ENCODE data around the gene LAD1.

The LAD1 gene

DNA sequence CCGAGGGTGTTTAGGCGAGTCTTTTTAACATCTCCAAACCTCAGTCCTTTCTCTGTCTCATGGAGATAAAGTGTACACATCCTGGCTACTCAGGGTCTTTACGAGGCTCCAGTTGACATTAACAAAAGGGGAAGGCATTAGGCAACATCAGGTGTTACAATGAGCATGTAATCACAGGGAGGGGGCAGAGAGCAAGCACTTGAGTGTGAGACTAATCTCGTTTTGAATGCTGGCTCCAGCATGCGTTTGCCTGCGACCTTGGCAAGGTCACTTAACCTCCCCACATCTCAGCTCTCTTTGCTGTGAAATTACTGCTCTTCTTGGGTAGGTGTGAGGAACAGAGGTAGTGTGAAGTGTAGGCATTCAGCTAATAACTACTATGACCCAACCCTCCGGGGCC lies 24.8 kb downstream of the LAD1 start:
- H3K4me3 ChIP-seq (replicated peaks; ENCODE audit: low read depth, low read length), result no peak overlapping the region
- TF ChIP-seq, protein P1, sequence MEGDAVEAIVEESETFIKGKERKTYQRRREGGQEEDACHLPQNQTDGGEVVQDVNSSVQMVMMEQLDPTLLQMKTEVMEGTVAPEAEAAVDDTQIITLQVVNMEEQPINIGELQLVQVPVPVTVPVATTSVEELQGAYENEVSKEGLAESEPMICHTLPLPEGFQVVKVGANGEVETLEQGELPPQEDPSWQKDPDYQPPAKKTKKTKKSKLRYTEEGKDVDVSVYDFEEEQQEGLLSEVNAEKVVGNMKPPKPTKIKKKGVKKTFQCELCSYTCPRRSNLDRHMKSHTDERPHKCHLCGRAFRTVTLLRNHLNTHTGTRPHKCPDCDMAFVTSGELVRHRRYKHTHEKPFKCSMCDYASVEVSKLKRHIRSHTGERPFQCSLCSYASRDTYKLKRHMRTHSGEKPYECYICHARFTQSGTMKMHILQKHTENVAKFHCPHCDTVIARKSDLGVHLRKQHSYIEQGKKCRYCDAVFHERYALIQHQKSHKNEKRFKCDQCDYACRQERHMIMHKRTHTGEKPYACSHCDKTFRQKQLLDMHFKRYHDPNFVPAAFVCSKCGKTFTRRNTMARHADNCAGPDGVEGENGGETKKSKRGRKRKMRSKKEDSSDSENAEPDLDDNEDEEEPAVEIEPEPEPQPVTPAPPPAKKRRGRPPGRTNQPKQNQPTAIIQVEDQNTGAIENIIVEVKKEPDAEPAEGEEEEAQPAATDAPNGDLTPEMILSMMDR (IDR thresholded peaks at IDR 0.05; ENCODE audit: low read length, missing control alignments), result no peak
- DNase-seq (ENCODE audit: low read depth), result no peak

DNA sequence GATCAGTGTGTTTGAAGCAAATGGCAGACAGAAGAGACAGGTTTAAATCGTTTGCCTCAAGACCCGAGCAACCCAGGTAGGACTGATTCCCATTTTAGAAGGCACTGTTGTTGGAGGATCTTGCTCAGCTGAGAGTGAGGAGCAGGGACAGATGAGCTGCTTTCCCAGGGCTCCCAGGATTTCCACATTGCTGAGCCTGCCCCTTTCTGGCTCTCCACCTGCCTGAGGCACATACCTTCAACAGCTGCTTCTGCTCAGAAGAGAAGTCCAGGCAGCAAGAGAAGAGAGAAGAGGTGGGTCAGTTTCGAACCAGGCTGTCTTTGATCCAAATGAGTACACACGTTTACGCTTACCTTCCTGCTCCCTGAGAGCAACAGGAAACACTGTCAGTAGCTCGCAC lies 27.3 kb downstream of the LAD1 start:
- TF ChIP-seq, protein P1 (IDR thresholded peaks at IDR 0.05; ENCODE audit: low read length, missing control alignments), result no peak
- DNase-seq (ENCODE audit: low read depth), result no peak
- H3K4me3 ChIP-seq (replicated peaks; ENCODE audit: low read depth, low read length), result no peak overlapping the region

DNA sequence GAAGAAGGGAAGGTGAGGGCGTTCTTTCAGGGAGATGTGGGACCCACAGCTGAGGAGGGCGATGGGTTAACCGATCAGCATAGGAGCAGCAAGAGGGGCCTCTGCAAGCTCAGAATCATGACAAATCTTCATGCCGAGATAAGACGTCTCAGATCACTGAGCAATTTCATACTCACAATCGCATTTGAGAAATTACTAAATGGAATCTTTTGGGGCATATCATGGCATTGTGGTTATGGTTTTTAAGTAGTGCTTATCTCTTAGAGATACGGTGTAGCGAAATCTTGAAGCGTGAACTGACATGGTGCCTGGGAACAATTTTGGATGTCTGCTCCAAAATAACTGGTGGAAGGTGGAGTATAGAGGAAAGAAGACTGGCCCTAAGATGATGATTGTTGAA lies 27.8 kb downstream of the LAD1 start:
- no peak overlapping the region for H3K4me3 ChIP-seq (replicated peaks; ENCODE audit: low read depth, low read length)
- TF ChIP-seq, protein P1 (IDR thresholded peaks at IDR 0.05; ENCODE audit: low read length, missing control alignments), result no peak
- DNase-seq (ENCODE audit: low read depth), result no peak

DNA sequence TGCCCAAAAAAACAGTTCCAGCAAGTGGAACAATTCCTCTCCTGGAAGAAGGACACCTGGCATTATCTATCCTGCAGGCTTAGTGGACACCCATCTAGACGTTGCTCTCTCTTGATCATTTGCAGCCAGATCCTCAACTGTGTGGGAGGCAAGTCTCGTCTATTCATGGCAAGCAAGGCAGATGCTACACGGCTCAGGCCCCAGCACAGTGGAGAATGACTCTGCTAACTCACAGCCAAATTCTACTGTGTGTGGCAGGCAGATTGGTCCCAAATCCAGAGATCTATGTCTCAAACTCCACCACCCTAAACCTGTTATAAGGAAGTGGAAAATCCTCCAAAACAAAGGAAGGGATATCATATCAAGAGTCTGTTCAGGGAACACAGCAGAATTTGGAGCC lies 28.6 kb downstream of the LAD1 start:
- DNase-seq (ENCODE audit: low read depth), result no peak
- TF ChIP-seq, protein P1 (IDR thresholded peaks at IDR 0.05; ENCODE audit: low read length, missing control alignments), result no peak
- no peak overlapping the region for H3K4me3 ChIP-seq (replicated peaks; ENCODE audit: low read depth, low read length)

DNA sequence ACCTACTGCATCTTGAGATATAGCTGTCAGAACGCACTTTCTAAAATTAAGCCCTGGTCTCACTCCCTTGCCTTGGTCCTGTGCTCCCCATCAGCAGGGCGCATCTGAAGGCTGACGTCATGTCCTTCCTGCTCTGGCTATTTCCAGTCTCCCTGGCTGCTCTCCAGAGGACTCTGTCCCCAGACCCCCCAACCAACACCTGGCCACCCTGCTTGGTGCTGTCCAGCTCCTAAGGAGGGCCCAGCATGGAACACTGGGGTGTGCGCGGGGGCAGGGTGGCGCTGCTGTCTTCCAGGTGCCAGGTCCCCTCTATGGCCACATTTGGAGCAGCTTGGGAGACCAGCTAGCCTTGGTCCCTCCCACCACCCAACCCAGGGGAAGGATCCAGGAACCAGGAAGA lies 29.9 kb downstream of the LAD1 start:
- TF ChIP-seq, protein P1 (IDR thresholded peaks at IDR 0.05; ENCODE audit: low read length, missing control alignments), result no peak
- H3K4me3 ChIP-seq (replicated peaks; ENCODE audit: low read depth, low read length), result no peak overlapping the region
- DNase-seq (ENCODE audit: low read depth), result no peak

DNA sequence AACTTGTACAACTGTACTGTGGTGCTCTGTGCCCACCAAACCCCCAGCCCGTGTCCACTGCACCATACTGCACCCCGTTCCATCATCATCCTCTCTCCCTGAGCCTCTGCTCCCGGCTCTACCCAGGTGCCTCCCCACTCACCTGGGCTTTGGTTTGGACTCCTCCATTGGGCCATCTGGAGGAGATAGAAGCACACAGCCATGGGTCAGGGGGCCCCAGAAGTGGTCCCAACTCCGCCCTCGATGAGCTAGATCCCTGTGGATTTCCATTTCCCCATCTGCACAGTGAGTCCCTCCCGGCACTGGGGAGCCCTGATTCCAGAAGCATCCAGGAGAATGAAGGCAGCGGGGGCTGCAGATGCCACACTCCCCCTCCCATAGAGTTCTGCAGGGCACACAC lies 32.4 kb downstream of the LAD1 start:
- TF ChIP-seq, protein P1 (IDR thresholded peaks at IDR 0.05; ENCODE audit: low read length, missing control alignments), result no peak
- no peak for DNase-seq (ENCODE audit: low read depth)
- no peak overlapping the region for H3K4me3 ChIP-seq (replicated peaks; ENCODE audit: low read depth, low read length)

DNA sequence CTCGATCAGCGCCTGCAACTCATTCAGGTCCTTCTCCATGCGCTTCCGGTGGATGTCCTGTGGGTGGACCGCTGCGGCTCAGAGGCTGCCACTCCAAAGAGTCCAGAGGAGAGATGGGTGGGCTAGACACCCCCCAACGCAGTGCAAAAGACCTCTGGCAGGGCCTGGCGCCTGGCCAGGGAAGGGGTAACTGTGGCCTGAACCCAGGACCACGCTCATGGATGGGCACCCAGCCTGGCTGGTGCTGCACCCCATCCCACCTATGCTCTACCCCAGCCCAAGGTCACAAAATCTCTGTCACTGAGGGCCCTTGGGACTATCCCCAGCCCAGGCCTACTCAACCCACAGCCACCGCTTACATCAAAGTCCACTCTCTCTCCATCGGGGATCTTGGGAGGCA lies 33.9 kb downstream of the LAD1 start:
- no peak for DNase-seq (ENCODE audit: low read depth)
- TF ChIP-seq, protein P1 (IDR thresholded peaks at IDR 0.05; ENCODE audit: low read length, missing control alignments), result no peak
- no peak overlapping the region for H3K4me3 ChIP-seq (replicated peaks; ENCODE audit: low read depth, low read length)

Data from fibroblast of pulmonary artery (primary cell).